Mucosa of descending colon (tissue), 3 donors: ENCODE results near the gene PDE4D. TPM values are rescaled to one million over a fixed set of nuclear protein-coding genes. Genes with fewer than 3 reads are reported as not detected.

Experiments used
- ATAC-seq: fragments of 200-7000 bp; cut with Tn5 transposase; one replicate; pipeline ENCODE4 v1.9.1; 2020; ENCODE audit warnings: mild to moderate bottlenecking, moderate library complexity
- DNase-seq, 3 donors: peaks; one replicate each; pipeline ENCODE4 v3.0.0-alpha.2; 2020
- H3K36me3 ChIP-seq: fragments of 200-600 bp; one replicate; pipeline ENCODE4 v1.8.0; 2021; ENCODE audit warnings: low read depth, mild to moderate bottlenecking
- H3K4me1 ChIP-seq: fragments of 200-600 bp; one replicate; pipeline ENCODE4 v1.8.0; 2021; ENCODE audit warnings: low read depth, mild to moderate bottlenecking
- H3K4me3 ChIP-seq: fragments of 200-600 bp; one replicate; pipeline ENCODE4 v1.8.0; 2021; ENCODE audit warnings: mild to moderate bottlenecking
- H3K9me3 ChIP-seq: fragments of 200-600 bp; one replicate; pipeline ENCODE4 v1.8.0; 2021; ENCODE audit warnings: mild to moderate bottlenecking
- CTCF ChIP-seq: fragments of 200-600 bp; IDR thresholded peaks from one replicate; pipeline ENCODE4 v1.8.0; 2022; ENCODE audit warnings: antibody characterized with exemption, mild to moderate bottlenecking
- intact Hi-C, 2 donors: fragments of 100-400 bp; cut with DNase I in 1 of 2; cut with micrococcal nuclease in 1 of 2; formaldehyde crosslinking; loops; one replicate each; pipeline versions ENCODE4 v1.11.0 to v1.11.1; 2022; cut with DNase I, micrococcal nuclease
- total RNA-seq, 3 donors: library from RNA; stranded (reverse); fragmentation: NEBNext Ultra II Directional in 2 of 3; extraction: Animal tissue kit (Norgen Biotek cat#: 25700) in 2 of 3; gene quantifications; one replicate each; pipeline versions ENCODE4 v1.2.1 to v1.2.4, GENCODE V29; 2021 to 2023
- donor health status: DM: no; HTN: no; CAD: no; lungs with moderate emphysema.
- donor health status: DM: no; HTN: no; CAD: no.
- donor health status: DM: no; HTN: yes; CAD: no.

The PDE4D gene
- total RNA-seq, 3 donors from 2014 or later = 37.9 to 137 (median 100) TPM

- no peak overlapping the region for H3K4me3 ChIP-seq
- ATAC-seq (no peak), DNase-seq (no peak)
- H3K4me1 ChIP-seq = no peaks in the 10 kb centered on the region
- H3K36me3 ChIP-seq = no peaks in the 10 kb centered on the region
- H3K9me3 ChIP-seq = no peaks in the 10 kb centered on the region
- no peak for TF ChIP-seq CTCF
- intact Hi-C loops = no loop called here
These were observed 18.9 kb downstream of the PDE4D start for GRCh38 chr5:59874675-59875074.

GRCh38 chr5:59873113-59873512 lies 20.4 kb downstream of the PDE4D start:
- no peaks in the 10 kb centered on the region for H3K9me3 ChIP-seq
- H3K36me3 ChIP-seq = no peaks in the 10 kb centered on the region
- no peak overlapping the region for H3K4me3 ChIP-seq
- no peak for TF ChIP-seq CTCF
- intact Hi-C loops = no loop called here
- DNase-seq (no peak), ATAC-seq (no peak)
- H3K4me1 ChIP-seq = no peaks in the 10 kb centered on the region

- DNase-seq = no peak
- intact Hi-C loops = no loop called here
- no peak for ATAC-seq
- no peaks in the 10 kb centered on the region for H3K9me3 ChIP-seq
- no peak for TF ChIP-seq CTCF
- no peaks in the 10 kb centered on the region for H3K4me1 ChIP-seq
- no peak overlapping the region for H3K4me3 ChIP-seq
- no peaks in the 10 kb centered on the region for H3K36me3 ChIP-seq
These were observed 26.9 kb downstream of the PDE4D start for GRCh38 chr5:59866661-59867060.

GRCh38 chr5:59864718-59865117 lies 28.8 kb downstream of the PDE4D start:
- intact Hi-C loops = no loop called here
- Histone ChIP-seq H3K4me3 (no peak overlapping the region), H3K36me3 (no peaks in the 10 kb centered on the region), H3K9me3 (no peaks in the 10 kb centered on the region), H3K4me1 (no peaks in the 10 kb centered on the region)
- ATAC-seq (no peak), DNase-seq (no peak)
- TF ChIP-seq CTCF = no peak

- TF ChIP-seq CTCF = no peak
- Histone ChIP-seq H3K4me1 (no peaks in the 10 kb centered on the region), H3K4me3 (no peak overlapping the region), H3K36me3 (no peaks in the 10 kb centered on the region), H3K9me3 (no peaks in the 10 kb centered on the region)
- intact Hi-C loops = no loop called here
- DNase-seq = no peak
- ATAC-seq = no peak
These were observed 29.7 kb downstream of the PDE4D start for GRCh38 chr5:59863777-59864176.

GRCh38 chr5:59856358-59856757 lies 37.2 kb downstream of the PDE4D start:
- no peaks in the 10 kb centered on the region for H3K9me3 ChIP-seq
- ATAC-seq = no peak
- TF ChIP-seq CTCF = no peak
- no peaks in the 10 kb centered on the region for H3K4me1 ChIP-seq
- H3K4me3 ChIP-seq = no peak overlapping the region
- DNase-seq = no peak
- intact Hi-C loops = no loop called here
- no peaks in the 10 kb centered on the region for H3K36me3 ChIP-seq
